Neural crest cell (in vitro differentiated cells): ENCODE measurements around the gene ERC1. TPM values are rescaled to one million over a fixed set of nuclear protein-coding genes. Genes with fewer than 3 reads are reported as not detected.

ENCODE experiments used
- DNase-seq: peaks from one replicate; pipeline ENCODE4 v3.0.0; 2021; ENCODE audit warnings: low read depth, mixed read lengths, low spot score
- H3K27ac Mint-ChIP-seq: one replicate; pipeline ENCODE4 v1.8.0; 2021; ENCODE audit warnings: mild to moderate bottlenecking, mixed read lengths; ENCODE audit not compliant: unreplicated experiment
- H3K27me3 Mint-ChIP-seq: 2 replicates; pipeline ENCODE4 v1.8.0; 2021; ENCODE audit warnings: low read depth, mild to moderate bottlenecking, mixed read lengths
- H3K36me3 Mint-ChIP-seq: 2 replicates; pipeline ENCODE4 v1.8.0; 2021; ENCODE audit warnings: low read depth, mild to moderate bottlenecking, mixed read lengths
- H3K4me1 Mint-ChIP-seq: 2 replicates; pipeline ENCODE4 v1.8.0; 2021; ENCODE audit warnings: mixed read lengths
- H3K4me3 Mint-ChIP-seq: one replicate; pipeline ENCODE4 v1.8.0; 2021; ENCODE audit warnings: mild to moderate bottlenecking, mixed read lengths
- H3K9me3 Mint-ChIP-seq: 2 replicates; pipeline ENCODE4 v1.8.0; 2021; ENCODE audit warnings: mixed read lengths
- CTCF ChIP-seq: fragments of 200-600 bp; sonication (generic); conservative IDR thresholded peaks from 2 replicates; pipeline ENCODE4 v1.5.0; 2021; ENCODE audit warnings: antibody characterized with exemption, mild to moderate bottlenecking
- total RNA-seq: library from RNA; stranded (reverse); gene quantifications from 2 replicates; pipeline ENCODE4 v1.2.1, GENCODE V29; 2021

ERC1 gene
- total RNA-seq, 1 donor from 2014 or later: 38.9 TPM

- no peak for TF ChIP-seq CTCF
- DNase-seq: no peak
- Mint-ChIP-seq H3K36me3 (peaks cover 34% of the 10 kb centered on the region), H3K9me3 (peaks cover 7% of the 10 kb centered on the region), H3K4me1 (peaks cover 9% of the 10 kb centered on the region), H3K4me3 (no peak overlapping the region), H3K27me3 (no peaks in the 10 kb centered on the region), H3K27ac (no peak overlapping the region)
Observed at GRCh38 chr12:1300460-1300859, 309.4 kb downstream of the ERC1 start.

- Mint-ChIP-seq H3K9me3 (peaks cover 7% of the 10 kb centered on the region), H3K4me1 (peaks cover 19% of the 10 kb centered on the region), H3K27ac (no peak overlapping the region), H3K36me3 (peaks cover 32% of the 10 kb centered on the region), H3K27me3 (no peaks in the 10 kb centered on the region), H3K4me3 (no peak overlapping the region)
- TF ChIP-seq CTCF: no peak
- DNase-seq: no peak
Observed at GRCh38 chr12:1302201-1302870, 311.3 kb downstream of the ERC1 start.

- Mint-ChIP-seq H3K4me1 (peaks cover 29% of the 10 kb centered on the region), H3K4me3 (no peak overlapping the region), H3K9me3 (peaks cover 7% of the 10 kb centered on the region), H3K27ac (no peak overlapping the region), H3K27me3 (no peaks in the 10 kb centered on the region), H3K36me3 (peaks cover 21% of the 10 kb centered on the region)
- no peak for DNase-seq
- no peak for TF ChIP-seq CTCF
Observed at GRCh38 chr12:1305063-1305434, 314.0 kb downstream of the ERC1 start.

DNA sequence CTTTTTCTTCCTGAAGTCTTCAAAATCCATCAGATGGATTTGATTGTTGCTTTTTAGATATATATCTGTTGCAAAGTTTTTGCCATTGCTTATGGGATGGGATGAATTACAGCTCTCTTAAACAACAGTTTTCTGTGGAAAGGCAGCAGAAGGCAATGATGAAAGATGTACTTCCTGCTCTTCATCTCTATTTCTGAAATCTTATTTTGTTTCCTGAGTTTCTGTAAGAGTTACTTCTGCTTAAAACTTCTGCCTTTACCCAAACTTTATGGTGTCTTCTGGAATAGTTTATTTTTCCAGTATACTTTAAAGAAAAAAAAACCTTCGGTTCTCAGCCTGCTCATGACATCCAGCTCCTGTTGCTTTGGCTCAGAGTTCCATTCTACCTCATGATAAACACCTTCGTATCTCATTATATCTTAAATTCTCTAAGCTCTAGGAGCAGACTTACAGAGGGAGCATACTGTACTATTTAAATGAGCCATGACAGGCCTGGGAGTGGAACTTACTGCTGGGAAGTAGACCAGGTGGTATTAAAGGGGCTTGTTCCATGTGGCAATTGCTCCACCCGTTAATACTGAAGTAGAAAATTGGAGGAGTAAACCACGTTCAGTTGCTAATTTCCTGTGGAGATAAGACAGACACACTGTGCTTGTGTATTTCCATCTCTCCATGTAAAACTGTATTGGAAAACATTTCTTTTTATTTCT, 314.9 kb downstream of the ERC1 start:
- no peak for TF ChIP-seq CTCF
- Mint-ChIP-seq H3K27ac (no peak overlapping the region), H3K4me3 (no peak overlapping the region), H3K36me3 (peaks cover 14% of the 10 kb centered on the region), H3K27me3 (no peaks in the 10 kb centered on the region), H3K4me1 (peaks cover 29% of the 10 kb centered on the region), H3K9me3 (peaks cover under 1% of the 10 kb centered on the region)
- DNase-seq: no peak

- no peak for TF ChIP-seq CTCF
- H3K27ac Mint-ChIP-seq: no peak overlapping the region
- no peaks in the 10 kb centered on the region for H3K27me3 Mint-ChIP-seq
- H3K4me3 Mint-ChIP-seq: no peak overlapping the region
- peaks cover 9% of the 10 kb centered on the region for H3K36me3 Mint-ChIP-seq
- peaks cover 29% of the 10 kb centered on the region for H3K4me1 Mint-ChIP-seq
- no peaks in the 10 kb centered on the region for H3K9me3 Mint-ChIP-seq
- DNase-seq: no peak
Observed at GRCh38 chr12:1306817-1307216, 315.8 kb downstream of the ERC1 start.
